ENCODE data around the gene KCTD17. TPM values are rescaled to one million over a fixed set of nuclear protein-coding genes. Genes with fewer than 3 reads are reported as not detected.

Gene KCTD17
- total RNA-seq, 4 donors from 2014 or later, result 17.9 to 35.8 (median 28.7) TPM

GRCh38 chr22:37067428-37067827, 15.9 kb downstream of the KCTD17 start:
- 70% methylated on average over 10 of the region's 10 CpGs for WGBS
- H3K4me1 ChIP-seq, result peaks cover 0 to 4% (median 0%) of the 10 kb centered on the region in 4 donors
- no peak for TF ChIP-seq POLR2A (IDR thresholded peaks at IDR 0.05; ENCODE audit: low read depth)
- TF ChIP-seq CTCF (IDR thresholded peaks at IDR 0.05), result no peak
- no peak for TF ChIP-seq EP300 (IDR thresholded peaks at IDR 0.05)
- no peak for TF ChIP-seq POLR2AphosphoS5 (IDR thresholded peaks at IDR 0.05)
- no peak overlapping the region for H3K4me3 ChIP-seq
- peaks cover 0 to under 1% (median 0%) of the 10 kb centered on the region in 4 donors for H3K36me3 ChIP-seq
- no peak overlapping the region for H3K27ac ChIP-seq (replicated peaks in 1 of 4)
- no peaks in the 10 kb centered on the region for H3K9me3 ChIP-seq
- peaks cover 0 to 63% (median 28%) of the 10 kb centered on the region in 4 donors for H3K27me3 ChIP-seq
- intact Hi-C loops (cut with DNase I), result no loop called here
- DNase-seq (ENCODE audit: extremely low spot score), result no peak

GRCh38 chr22:37068859-37069258, 17.3 kb downstream of the KCTD17 start:
- peaks cover 0 to 4% (median 0%) of the 10 kb centered on the region in 4 donors for H3K4me1 ChIP-seq
- intact Hi-C loops (cut with DNase I), result no loop called here
- whole genome bisulfite sequencing, result 7% methylated on average over 14 of the region's 36 CpGs
- no peak for DNase-seq (ENCODE audit: extremely low spot score)
- no peaks in the 10 kb centered on the region for H3K36me3 ChIP-seq
- no peak overlapping the region for H3K4me3 ChIP-seq
- TF ChIP-seq POLR2A (IDR thresholded peaks at IDR 0.05; ENCODE audit: low read depth) (no peak), CTCF (IDR thresholded peaks at IDR 0.05) (no peak)
- H3K9me3 ChIP-seq, result no peaks in the 10 kb centered on the region
- peaks cover 0 to 76% (median 28%) of the 10 kb centered on the region in 4 donors for H3K27me3 ChIP-seq
- H3K27ac ChIP-seq (replicated peaks in 1 of 4), result no peak overlapping the region

GRCh38 chr22:37069319-37069718, 17.8 kb downstream of the KCTD17 start:
- Histone ChIP-seq H3K27me3 (peaks cover 0 to 80% (median 28%) of the 10 kb centered on the region in 4 donors), H3K4me1 (peaks cover 0 to 4% (median 0%) of the 10 kb centered on the region in 4 donors)
- WGBS, result 36% methylated on average over 6 of the region's 11 CpGs

GRCh38 chr22:37069719-37070118, 18.2 kb downstream of the KCTD17 start:
- intact Hi-C loops (cut with DNase I), result loop anchor here (10.0 kb wide), 1 partner anchor 135 kb away; no protein-coding TSS in a partner anchor
- DNase-seq (ENCODE audit: extremely low spot score), result no peak
- no peaks in the 10 kb centered on the region for H3K9me3 ChIP-seq
- WGBS, result 74% methylated on average over 9 of the region's 9 CpGs
- no peaks in the 10 kb centered on the region for H3K36me3 ChIP-seq
- no peak overlapping the region for H3K27ac ChIP-seq (replicated peaks in 1 of 4)
- H3K4me3 ChIP-seq, result no peak overlapping the region
- no peak for TF ChIP-seq POLR2AphosphoS5 (IDR thresholded peaks at IDR 0.05)
- no peak for TF ChIP-seq EP300 (IDR thresholded peaks at IDR 0.05)
- TF ChIP-seq POLR2A (IDR thresholded peaks at IDR 0.05; ENCODE audit: low read depth), result no peak
- no peak for TF ChIP-seq CTCF (IDR thresholded peaks at IDR 0.05)
- H3K4me1 ChIP-seq, result peaks cover 0 to 4% (median 0%) of the 10 kb centered on the region in 4 donors
- H3K27me3 ChIP-seq, result peaks cover 0 to 84% (median 28%) of the 10 kb centered on the region in 4 donors

More at GRCh38 chr22:37069319-37069718, 17.8 kb downstream of the KCTD17 start:
- Histone ChIP-seq H3K36me3 (no peaks in the 10 kb centered on the region), H3K27ac (replicated peaks in 1 of 4) (no peak overlapping the region), H3K4me3 (no peak overlapping the region), H3K9me3 (no peaks in the 10 kb centered on the region)
- intact Hi-C loops (cut with DNase I), result no loop called here
- no peak for TF ChIP-seq CTCF (IDR thresholded peaks at IDR 0.05)
- no peak for TF ChIP-seq POLR2AphosphoS5 (IDR thresholded peaks at IDR 0.05)
- no peak for TF ChIP-seq POLR2A (IDR thresholded peaks at IDR 0.05; ENCODE audit: low read depth)
- DNase-seq (ENCODE audit: extremely low spot score), result no peak

GRCh38 chr22:37070334-37070733, 18.8 kb downstream of the KCTD17 start:
- peaks cover 0 to 4% (median 0%) of the 10 kb centered on the region in 4 donors for H3K4me1 ChIP-seq
- intact Hi-C loops (cut with DNase I), result loop anchor here (10.0 kb wide), 1 partner anchor 134 kb away; no protein-coding TSS in a partner anchor
- no peak for DNase-seq (ENCODE audit: extremely low spot score)
- H3K4me3 ChIP-seq, result no peak overlapping the region
- WGBS, result 76% methylated on average over 8 of the region's 8 CpGs
- H3K36me3 ChIP-seq, result no peaks in the 10 kb centered on the region
- peaks cover 0 to 89% (median 28%) of the 10 kb centered on the region in 4 donors for H3K27me3 ChIP-seq
- H3K9me3 ChIP-seq, result no peaks in the 10 kb centered on the region
- TF ChIP-seq EP300 (IDR thresholded peaks at IDR 0.05), result no peak
- TF ChIP-seq POLR2A (IDR thresholded peaks at IDR 0.05; ENCODE audit: low read depth), result no peak
- TF ChIP-seq POLR2AphosphoS5 (IDR thresholded peaks at IDR 0.05), result no peak
- TF ChIP-seq CTCF (IDR thresholded peaks at IDR 0.05), result no peak
- no peak overlapping the region for H3K27ac ChIP-seq (replicated peaks in 1 of 4)

Measured in esophagus muscularis mucosa (tissue), 4 donors.